HG03095 (cell line): ENCODE data around the gene CFAP99.
"Not testable (repeated sequence)": the region's sequence is repeated elsewhere in the genome, so short reads cannot be mapped to it uniquely, and the experiment has no call there.

Experiments used
- ATAC-seq: cut with Tn5 transposase; IDR thresholded peaks from one replicate; pipeline ENCODE4 v1.9.1; 2021; ENCODE audit warnings: moderate library complexity; ENCODE audit not compliant: unreplicated experiment

CFAP99 gene

DNA sequence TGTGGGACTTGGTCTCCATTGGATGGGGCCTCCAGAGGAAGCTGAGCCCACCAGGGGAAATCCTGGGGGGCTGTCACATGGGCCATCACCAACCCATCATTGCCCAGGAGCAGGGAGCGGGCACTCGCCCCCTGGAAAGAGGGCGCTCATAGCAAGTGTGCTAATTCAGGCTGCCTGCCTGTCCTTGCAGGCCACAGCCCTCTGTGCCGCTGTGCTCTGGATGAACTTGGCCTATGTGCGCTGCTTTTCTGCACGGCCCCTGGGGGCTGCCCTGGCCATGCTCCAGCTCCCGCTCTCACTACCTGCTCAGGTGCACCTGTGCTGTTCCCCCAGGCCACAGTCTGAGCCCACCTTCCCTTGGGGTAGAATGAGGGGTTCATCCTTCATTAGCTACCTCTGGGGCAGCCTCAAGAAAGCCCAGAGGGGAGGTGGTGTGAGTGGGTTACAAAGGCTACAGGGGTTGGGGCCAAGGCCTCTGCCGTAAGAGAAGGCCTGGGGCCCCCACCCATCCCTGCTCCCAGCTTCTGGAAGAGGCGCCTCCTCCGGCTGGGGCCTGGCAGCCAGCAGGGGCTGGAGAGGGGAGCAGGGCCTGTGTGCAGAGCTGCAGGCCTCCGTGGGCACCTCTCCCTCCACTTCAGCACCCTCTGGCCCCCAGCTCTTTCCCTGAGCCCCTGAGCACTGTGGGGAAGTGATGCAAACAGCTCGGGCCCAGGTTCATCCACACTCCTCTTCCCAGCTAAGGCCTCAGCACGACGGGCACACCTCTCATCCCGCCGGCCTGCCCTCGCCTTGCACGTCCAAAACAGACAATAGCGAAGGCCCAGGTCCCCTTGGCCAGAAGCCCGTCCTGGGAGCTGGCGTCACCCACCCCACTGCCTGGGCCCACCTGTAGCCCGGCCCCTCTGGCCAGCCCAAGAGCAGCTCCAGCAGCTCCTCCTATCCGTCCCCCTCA, 8.9 kb downstream of the CFAP99 start:
- no peak for ATAC-seq

DNA sequence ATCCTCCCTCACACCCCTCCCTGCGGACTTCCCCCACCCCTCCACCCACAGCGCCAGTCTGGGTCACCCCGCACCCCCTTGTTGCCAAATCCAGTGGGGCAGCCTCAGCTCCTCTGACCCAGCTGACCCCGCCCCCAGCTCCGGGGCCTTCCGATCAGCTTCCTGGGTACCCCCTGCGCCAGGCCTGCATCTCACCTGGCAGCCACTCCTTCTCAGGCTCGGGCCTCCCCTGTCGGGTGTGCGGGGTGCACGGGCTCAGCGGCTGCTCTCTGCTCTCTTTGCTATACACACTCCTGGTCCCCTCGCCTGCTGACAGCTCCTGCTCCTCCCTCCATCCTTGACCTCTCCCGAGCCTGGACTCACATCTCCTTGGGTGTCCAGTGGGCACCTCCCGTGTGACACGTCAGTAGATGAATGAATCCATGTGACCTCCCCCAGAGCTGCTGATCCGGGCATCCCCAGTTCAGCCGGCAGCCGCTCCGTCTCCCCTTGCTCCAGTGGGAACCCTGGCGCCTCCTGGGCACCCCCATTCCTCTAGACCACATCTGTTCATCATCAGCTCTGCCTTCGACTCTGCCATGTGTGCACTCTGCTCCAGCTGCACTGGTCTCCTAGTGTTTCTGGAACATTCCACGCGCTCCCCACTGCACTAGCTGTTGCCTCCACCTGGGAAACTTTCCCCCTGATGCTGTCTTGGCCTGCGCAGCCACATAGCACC, 9.9 kb downstream of the CFAP99 start:
- no peak for ATAC-seq

DNA sequence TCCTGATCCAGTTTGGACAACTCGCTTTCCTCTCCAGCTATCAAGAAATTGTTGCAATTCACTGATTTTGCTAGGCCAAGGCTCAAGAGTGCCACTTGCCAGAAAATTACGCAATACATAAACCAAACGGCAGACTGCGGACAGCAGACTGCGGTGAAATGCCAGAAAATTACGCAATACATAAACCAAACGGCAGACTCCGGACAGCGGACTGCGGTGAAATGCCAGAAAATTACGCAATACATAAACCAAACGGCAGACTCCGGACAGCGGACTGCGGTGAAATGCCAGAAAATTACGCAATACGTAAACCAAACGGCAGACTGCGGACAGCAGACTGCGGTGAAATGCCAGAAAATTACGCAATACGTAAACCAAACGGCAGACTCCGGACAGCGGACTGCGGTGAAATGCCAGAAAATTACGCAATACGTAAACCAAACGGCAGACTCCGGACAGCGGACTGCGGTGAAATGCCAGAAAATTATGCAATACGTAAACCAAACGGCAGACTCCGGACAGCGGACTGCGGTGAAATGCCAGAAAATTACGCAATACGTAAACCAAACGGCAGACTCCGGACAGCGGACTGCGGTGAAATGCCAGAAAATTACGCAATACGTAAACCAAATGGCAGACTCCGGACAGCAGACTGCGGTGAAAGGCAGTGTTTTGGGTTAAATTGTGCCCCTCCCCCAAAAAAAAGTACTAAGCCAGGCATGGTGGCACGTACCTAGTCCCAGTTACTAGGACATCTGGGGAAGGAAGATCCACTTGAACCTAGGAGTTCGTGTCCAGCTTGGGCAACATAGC, 11.4 kb downstream of the CFAP99 start:
- not testable (repeated sequence) for ATAC-seq

DNA sequence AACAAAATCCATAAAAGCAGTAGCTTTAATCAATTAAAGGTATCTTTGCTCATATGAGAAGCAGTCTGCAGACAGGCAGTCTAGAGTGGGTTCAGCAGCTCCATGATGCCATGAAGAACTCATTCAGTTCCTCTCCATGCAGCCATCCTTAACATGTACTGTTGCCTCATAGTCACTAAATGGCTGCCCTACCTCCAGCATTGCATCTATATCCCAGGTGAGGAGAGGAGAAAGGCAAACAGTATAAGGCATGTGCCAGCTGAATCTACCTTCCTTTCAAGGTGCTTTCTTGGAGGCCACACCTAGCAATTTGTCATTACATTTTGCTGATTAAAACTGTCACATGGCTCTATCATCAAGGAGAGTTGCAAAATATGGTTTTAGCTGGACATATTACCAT, 13.2 kb downstream of the CFAP99 start:
- no peak for ATAC-seq

DNA sequence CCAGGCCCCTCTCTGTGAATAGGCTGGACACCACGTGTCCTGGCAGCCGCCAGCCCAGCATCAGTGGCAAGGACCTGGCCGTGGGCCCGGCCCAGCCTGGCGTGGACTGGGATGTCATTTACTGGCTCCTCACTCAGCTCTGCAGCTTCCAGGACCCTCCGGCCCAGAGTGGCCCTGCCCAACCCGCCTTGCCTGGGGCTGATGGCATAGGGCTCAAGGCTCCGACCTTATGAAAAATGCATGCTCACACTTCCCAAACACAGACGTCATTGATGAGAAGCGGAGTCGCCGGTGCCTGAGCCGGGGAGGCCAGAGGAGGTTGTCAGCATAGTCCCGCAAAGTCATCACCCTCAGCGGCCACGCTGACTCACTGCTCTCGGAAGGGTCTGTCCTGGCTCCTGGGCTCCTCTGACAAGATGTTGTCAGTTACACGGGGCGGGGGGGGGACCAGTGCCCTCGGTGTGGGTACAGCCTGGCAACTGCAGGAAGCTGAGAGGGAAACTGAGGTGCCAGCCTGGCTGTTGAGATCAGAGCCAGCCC, 14.3 kb downstream of the CFAP99 start:
- no peak for ATAC-seq

DNA sequence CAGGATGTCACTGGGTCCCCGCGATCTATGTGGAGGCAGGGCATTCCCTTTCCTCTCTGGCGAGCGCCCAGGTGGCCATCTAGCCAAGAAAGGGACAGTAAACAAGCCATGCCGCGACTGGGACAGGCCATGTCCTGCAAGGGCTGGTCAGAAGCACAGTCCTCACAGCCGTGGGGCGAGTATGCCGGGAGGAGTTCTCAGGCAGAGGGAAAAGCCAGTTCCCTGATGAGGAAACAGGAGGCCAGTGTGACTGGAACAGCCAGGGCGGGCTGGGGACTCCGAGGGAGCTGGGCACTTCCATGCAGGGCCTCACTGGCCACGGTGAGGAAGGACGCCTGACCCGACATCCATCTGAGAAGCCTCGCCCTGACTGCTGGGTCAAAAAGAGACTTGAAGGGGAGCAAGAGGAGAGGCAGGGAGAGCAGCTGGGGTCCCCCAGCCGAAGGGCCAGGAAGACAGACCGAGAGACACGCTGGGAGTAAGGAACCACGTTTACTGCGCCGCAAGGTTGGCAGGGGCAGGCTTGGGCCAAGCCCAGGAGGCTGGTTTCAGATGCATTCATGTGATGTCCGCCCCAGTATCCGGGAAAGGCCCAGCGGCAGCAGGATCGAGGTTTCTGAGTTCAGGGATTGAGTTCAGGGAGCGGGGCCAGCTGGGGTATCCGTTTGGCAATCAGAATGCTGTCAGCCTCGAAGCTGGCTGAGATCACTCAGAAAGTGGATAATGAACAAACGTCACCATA, 15.0 kb downstream of the CFAP99 start:
- no peak for ATAC-seq

DNA sequence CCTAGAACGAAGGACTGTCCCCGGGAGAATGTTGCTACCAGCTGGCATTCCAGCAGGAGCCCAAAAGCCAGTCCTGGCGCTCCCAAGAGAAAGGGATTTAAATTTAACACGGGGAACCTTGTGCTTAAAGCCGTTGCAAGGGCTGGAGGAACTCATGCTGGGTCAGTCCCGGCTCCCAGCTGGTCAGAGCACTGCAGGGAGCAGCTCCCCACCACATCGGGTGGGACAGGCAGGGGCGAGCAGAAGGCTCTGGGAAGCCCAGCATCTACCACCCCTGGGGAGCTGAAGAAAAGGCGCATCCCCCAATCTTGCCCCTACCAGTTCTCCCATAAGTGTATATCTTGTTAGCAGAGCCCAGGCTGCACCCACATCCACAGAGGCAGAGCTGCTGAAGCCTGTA, 15.7 kb downstream of the CFAP99 start:
- no peak for ATAC-seq

DNA sequence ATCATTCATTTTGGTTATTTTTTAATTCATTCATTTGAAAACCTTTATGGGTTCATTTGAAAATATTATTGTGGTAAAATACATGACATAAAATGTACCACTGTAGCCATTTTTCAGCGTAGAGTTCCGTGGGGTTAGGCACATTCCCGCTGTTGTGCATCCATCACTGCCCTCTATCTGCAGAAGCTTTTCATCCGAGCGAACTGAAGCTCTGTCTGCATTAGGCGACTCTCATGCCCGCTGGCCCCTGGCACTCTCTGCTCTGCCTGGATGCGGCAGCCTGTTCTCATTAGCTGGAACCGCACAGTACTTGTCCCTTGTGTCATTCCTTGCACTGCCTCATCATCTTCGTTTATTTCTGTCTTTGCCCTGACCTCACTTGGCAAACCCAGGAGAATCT, 17.5 kb downstream of the CFAP99 start:
- ATAC-seq, result no peak

DNA sequence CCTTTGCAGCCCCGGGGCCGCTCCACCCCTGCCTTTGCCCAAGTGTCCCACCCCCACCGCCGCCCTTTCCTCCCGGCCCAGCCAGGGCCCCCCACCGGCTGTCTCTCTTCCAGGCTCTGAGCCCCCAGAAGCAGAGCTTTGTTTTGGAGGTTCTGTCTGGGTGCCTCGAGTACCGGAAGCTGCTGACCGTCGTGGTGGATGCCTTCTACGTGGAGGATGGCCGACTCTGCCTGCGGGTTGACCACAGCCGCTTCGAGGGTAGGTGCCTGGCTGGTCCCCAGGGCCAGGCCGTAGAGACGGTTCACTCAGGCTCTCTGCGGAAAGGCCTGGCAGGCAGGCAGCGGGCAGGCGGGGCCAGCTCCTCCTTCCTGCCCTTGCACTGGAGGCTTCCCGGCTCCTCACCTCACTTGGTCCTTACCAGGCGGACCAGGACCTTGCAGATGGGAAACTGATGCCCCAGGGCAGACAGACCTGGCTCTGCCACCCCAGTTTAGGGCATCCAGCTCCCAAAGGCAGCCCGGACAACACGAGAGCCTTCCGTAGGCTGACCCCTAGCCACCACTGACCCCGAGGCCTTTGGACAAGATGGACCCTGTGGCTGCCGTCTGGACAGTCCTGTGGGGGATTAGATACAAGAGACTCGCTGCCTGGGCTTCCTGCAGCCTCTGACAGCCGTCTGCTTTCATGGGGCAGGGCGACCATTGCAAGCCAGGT, 18.2 kb downstream of the CFAP99 start:
- ATAC-seq, result no peak

DNA sequence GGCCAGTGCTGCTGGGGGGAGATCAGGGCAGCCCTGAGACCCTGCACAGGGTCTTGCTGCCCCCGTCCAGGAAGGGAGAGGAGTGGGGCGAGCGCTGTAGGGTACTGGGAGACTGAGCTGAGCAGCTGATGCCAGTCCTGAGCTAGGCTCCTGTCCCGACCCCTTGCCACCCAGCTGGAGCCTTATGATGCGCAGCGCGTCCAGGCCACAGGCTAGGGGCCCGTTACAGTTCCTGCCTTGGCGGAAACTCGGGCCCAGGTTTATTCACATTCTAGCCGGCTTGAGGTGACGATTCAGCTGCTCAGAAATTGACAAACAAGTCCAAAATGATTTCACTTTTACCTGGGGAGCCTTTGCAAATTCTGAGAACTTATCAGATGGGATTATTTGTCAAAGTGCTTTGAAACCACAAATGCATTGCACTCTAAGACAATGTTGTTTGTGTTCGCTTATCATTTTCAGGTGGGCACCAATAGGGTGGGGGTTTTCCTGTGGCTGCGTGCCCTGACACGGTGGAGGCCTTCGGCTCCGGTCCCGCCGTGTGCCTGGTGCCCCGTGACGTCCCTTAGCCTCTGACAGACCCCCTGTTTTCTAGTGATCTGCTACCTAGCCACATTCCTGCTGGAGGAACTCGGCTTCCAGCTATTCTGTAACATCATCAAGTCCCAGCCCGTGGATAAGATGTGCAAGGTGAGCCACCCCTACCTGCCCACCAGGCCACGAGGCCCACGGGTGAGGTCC, 18.9 kb downstream of the CFAP99 start:
- ATAC-seq, result no peak

DNA sequence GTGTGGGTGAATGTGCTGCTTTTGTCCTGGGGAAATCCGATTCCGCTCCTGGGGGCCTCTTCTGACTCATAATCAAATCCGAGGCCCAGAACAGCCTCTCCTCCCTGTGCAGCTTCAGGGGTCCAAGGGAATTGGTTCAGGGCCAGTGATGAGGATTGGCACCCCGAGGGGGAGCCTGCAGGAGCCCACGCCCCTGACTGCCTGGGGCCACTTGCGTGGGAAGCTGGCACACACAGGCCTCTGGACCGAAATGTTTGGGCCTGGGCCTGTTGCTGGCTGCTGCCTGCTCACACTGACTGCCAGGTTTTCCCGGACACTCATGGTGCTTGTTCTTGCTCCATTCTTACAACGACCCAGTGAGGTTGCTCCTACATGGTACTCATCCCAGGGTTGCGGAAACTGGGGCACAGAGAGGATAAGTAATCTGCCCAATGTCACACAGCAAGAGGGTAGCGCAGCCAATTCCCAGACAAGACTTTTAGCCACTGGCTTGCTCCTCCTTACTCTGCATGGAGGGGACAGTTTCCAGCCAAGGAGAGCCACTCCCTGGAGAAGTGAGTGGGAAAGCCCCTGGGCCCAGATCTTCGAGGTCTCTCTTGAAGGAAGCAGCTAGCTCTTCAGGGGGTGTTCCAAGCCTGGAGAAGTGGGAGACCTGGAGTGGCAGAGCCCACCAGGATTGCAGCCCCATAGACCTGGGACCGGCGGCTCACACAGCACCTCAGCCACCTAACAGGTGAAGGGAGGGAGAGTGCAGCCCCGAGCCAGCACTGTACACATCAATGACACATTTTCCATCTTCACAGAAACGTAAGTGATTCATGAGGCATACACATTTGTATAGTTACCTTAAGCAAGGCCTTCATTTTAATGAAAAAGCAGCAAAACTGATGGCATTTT, 20.3 kb downstream of the CFAP99 start:
- no peak for ATAC-seq

DNA sequence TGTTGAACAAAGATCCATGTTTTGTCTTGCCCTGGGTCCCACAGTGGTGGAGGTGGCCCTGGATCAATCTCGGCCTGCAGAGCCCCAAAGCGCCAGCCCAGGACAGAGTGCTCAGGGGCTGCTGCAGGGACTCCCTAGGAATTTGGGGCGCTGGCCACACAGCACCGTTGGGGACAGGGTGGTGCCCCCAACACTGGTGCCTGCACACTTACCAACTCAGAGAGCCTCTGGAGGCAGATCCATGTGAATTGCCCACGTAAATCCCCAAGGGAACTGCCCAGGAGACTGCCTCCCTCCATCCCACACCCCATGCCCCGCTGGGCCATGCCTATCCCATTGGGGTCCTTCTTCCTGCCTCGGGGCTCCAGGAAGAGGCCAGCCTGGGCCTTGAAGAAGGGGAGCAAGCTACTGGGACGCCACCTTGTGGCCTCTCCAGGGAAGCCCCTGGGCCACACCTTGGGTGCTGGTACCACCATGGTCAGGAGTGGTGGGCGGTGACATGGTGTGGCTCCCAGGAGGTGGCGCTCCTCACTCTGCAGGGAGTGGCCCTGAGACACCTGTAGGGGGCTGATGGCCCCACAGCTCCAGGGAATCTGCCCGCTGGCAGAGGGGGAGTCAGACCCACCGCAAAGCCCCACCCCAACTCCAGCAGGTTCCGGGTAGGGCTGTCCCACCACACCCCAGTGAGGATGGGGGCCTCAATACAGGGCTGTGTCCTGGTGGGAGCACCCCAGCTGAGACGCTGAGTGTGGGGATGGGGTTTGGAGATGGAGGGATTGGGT, 22.8 kb downstream of the CFAP99 start:
- ATAC-seq, result peak; percentile 77

DNA sequence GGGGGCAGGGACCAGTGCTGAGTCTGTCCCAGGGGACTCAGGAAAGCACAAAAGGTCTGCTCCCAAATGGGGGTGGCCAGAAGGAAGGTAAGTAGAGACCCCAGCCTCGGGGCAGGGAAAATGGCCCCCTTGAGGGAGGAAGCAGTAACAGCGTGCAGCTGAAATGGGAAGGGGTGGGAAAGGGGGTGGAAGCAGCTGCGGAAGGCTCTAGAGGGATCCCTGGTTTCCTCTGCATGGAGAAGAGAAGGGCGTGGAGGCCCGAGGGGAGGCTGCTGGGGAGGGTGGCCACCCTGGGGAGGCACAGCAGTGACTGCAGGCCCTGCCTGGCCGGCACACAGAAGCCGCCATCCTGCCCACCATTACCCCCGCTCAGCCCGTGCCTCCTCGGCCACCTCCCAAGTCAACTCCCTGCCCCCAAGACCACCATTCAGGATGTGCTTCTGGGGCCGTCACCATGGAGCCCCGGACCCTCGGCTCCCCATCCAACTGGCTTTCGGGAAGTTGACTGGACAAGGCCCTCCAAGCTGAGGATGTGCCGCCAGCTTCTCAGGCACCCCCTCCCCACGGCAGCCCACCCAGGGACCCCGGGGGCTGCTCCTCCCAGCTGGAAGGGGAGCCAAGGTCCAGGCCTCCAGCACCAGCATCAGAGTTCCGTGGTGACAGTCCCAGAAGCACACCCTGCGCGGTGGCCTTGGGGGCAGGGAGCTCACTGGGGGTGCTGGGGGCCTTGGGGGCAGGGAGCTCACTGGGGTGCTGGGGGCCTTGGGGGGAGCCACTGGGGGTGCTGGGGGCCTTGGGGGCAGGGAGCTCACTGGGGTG, 23.6 kb downstream of the CFAP99 start:
- ATAC-seq, result no peak

DNA sequence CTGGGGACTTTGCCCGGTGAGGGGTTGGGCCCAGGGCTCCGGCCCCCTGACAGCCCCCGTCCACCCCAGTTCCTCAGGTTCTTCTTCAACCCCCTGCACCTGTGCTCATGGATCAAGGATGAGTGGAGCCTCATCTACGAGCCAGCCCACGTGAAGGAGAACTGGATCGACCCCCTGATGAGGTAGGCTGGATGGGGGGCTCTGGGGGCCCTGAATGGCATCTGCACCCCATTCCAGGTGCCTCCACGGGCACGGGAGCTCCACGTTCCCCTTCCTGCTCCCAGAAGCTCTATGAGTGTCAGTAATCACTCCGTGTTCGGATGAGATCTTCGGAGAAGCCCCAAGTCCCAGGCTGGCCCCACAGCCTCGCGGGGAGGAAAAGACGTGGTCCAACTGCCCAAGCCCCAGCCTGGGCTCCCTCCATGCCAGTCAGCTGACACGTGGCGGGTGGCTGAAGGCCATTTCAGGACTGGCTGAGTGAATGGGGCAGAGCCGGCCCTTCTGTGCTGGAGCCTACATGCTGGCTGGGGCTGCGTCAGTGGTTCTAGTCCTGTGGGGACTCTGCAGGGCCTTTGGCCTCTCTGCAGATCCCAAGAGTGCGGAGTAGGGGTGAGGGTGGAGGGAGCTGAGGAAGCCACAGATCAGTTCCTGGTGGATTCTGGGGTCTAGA, 24.4 kb downstream of the CFAP99 start:
- ATAC-seq, result no peak

DNA sequence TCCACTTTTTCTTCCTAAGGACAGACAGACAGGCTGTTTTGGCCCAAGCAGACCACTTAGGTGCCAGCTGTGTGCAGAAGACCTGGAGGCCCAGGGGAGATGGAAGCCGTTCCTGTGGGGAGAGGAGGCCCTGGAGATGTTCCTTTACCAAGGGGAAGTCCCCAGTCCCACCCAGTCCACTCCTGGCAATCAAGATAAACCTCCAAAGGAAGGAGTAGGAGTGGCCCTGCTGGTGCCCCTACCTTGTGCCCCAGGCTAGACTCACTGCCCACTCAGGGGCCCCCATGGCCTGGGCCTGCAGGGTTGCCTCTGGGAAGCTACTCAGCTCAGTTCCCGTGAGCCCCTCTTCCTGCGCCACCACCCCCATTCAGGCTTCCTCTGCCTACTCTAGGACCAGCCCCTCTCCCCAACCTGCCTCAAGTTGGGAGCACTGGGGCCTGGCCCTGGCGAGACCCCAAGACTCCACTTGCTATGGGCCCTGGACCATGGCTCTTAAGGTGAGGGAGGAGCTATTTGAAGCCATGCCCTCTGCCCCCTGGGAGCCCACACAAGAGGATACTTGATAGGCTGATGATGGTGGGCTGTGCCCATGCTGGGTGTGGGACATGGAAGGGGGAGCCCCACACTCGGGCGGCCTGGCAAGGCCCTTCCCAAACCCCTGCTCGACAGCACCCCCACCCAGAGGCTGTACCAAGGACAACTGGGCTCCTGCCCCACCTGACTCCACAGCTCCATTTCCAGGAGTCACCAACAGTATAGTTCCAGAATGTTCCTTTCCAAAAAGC, 25.4 kb downstream of the CFAP99 start:
- no peak for ATAC-seq
